HG03460 (cell line): ENCODE data around the gene AGAP1.
"Not testable (repeated sequence)": the region's sequence is repeated elsewhere in the genome, so short reads cannot be mapped to it uniquely, and the experiment has no call there.

Experiments
- ATAC-seq: cut with Tn5 transposase; IDR thresholded peaks from one replicate; pipeline ENCODE4 v1.9.1; 2021; ENCODE audit not compliant: unreplicated experiment

The AGAP1 gene

DNA sequence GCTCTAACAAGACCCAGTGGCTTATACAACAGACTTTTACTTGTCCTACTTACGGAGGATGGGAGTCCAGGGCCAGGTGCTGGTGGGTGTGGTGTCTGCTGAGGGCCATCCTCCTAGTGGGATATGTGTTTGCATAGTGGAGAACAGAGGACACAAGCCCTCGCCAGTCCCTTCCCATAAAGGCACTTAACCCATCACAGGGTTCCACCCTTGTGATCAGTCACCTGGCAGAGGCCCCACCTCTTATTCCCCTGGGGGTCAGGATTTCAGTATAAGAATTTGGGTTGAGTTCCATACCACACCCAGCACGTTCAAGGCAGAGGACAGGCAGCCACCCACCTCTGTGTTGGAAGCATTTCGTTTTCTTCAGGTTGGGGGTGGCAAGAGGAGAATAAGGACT lies 259.0 kb downstream of the AGAP1 start:
- no peak for ATAC-seq

DNA sequence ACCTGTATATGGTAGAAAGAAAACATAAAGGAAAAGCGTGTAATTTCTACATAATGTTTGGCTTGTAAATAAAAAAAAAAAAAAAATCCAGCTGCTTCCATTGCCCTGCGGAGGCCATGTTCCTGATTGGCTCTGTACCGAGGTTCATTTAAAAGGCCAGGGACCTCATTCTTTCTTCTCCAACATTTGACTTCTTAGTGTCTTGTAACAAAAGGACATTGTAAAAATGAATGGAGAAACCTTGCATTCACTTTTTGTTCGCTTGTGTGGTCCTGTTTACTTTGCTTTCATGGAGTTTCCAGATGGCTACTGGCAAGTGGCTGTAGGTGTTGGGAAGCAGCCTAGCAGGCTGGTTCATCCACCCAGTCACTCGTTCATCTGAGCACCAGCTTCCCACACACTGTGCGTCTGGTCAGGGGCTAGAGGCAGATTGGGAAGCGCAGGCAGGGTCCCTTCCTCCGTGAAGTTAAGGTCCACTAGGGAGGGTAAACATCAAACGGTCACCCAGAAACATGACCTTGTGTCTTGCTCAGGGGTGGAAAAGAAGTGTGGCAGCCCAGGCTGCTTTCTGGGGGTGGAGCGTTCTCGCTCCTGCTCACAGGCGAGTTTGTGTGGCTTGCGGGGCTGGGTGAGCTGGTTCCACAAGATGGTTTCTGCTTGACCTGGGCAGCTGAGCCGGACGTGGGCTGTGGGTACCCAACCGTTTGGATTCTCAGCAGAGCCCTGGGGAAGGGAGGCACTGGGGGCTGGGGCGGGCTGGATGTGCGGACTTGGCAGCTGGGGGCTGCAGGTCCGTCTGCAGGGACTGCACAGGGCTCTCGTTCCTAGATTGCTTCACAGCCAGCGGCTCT lies 260.7 kb downstream of the AGAP1 start:
- no peak for ATAC-seq

DNA sequence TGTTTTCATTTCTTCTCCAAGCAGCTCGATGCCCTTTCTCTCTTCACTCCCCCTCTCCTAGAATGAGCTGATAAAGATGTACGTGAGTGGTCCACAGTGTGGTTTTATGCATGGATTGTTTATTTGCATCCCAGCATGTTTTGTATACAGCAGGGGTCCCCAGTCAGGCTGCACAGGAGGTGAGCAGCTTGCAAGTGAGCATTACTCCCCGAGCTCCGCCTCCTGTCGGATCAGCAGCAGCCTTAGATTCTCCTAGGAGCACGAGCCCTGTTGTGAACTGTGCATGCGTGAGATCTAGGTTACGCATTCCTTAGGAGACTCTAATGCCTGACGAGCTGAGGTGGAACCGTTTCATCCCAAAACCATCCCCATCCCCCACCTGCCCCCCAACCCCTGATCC lies 262.6 kb downstream of the AGAP1 start:
- ATAC-seq: no peak

DNA sequence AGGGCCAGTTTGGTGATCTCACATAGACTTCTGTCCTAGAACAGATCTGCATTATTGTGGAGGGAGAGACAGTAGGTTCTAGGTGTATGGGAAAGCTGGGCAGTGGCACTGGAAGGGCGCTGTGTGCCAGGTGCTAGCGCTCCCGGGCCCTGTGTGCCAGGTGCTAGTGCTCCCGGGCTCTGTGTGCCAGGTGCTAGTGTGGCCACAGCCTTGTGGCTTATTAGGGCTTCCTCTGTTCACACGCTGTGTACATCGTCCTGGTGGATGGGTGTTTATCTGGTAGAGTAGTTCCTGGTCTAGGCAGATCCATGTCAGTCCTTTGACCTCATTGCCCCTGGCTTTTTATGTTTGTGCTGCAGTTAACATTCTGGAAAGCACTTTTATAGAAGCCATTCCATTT lies 263.4 kb downstream of the AGAP1 start:
- ATAC-seq: no peak

DNA sequence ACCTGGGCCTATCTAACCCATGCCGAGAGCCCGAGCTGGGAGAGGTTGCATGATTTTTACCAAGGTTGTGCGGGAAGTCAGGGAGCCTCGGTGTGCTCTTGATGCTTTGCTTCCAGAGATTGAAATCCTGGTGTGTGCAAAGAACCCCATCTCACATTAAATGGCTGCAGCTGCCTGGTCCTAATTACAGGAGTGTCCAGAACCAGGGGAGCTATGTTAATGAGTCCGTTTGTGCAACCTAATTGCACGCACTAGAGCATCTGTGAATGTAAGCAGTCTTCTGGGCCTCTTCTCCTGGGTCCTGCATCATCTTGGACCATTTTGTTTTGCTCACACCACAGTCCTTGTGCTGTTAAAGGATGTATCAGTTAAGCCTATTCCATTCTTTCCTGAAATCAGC lies 263.8 kb downstream of the AGAP1 start:
- ATAC-seq: no peak

DNA sequence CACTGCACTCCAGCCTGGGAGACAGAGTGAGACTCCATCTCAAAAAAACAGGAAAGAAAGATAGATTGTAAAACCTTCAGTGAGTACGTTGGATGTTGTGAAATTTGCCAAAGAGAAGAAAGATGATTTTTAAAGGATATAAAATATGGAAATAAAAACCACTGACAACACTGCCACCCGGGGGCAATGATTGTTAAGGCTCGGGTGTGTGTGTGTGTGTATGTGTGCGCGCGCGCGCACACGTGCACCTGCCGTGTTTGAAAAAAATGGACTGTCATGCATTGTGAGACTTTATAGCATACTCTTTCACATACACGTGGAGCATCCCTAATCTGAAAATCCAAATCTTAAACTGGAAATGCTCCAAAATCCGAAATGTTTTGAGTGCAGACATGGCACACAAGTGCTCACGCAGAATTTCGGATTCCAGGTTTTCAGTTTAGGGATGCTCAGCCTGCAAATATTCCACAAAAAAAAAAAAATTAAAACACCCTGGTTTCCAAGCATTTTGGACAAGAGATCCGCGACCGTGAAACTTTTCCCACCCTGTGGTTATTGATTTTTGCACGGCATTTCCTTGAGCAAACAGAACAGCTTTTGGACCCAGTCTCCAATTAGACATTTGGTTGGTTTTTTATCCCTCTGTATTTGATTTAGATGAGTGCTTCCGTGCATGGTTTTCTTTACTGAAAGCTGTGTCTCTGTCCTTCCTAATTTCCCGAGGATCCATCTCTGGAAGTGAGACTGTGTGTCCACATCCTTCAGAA lies 269.2 kb downstream of the AGAP1 start:
- ATAC-seq: no peak

DNA sequence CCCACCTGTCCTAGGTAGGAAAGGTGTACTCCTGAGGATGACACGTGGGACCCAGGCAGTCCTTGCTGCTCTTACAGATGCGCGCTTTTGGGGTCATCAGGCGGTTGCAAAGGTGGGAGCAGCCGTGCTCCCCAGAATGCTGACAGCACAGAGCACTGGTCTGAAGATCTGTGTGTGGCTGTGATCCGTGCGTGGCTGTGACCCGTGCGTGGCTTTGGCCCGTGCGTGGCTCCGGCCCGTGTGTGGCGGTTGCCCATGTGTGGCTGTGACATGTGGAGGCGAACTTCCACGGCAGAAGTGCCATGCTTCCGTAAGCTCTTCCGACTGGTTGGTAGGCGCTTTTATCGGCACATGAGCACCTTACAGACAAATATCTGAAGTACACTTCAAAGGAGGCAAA lies 270.0 kb downstream of the AGAP1 start:
- no peak for ATAC-seq

DNA sequence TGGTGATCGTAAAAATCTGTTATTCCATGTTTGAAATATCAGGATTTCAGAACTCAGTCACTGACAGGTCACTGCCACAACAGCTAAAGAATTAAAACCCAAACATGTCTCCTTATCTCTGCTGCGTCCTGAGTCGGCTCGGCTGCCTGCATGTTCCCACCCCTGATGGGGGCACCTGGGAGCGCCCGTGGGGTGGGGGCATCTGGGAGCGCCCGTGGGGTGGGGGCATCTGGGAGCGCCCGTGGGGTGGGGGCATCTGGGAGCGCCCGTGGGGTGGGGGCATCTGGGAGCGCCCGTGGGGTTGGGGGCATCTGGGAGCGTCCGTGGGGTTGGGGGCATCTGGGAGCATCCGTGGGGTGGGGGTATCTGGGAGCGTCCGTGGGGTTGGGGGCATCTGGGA lies 270.6 kb downstream of the AGAP1 start:
- ATAC-seq: not testable (repeated sequence)

DNA sequence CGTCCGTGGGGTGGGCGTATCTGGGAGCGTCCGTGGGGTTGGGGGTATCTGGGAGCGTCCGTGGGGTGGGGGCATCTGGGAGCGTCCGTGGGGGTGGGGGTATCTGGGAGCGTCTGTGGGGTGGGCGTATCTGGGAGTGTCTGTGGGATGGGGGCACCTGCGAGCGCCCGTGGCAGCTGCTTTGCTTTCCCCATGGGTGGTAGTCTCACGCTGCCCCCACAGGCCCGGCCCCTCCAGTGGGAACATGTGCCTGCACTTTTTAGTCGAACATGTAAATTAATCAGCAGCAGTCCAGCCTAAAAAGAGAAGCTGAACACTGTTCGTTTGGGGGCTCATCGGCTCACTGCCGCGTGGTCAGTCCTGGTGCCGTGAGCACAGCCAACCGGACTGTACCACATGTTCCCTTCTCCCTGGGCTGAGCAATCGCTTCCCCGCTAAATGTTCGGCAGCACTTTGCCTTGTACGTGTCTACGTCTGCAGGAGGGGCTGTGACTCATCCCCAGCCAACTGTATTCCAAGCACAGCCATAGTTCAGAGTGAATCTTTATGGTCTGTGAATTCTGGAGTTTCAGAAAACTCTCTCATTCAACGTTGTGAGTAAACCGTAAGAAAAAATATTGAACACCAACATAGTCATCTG lies 271.5 kb downstream of the AGAP1 start:
- ATAC-seq: no peak

DNA sequence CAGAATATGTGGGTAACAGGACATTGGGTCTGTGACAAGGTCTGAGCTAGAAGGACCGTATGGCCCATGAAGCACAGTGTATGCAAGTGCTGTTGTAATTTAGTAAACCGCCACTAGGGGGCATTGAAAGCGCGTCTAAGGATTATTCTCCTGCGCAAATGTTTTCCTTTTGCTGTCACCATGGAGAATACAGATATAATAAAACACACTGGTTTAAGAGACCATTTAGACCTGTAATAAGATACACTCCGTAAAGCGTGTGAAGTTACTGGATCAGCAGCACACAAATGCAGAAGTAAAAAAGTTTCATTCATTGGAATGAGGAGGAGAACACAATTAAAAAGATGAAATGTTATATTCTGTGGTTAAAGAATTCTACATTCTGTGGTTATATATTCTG lies 272.4 kb downstream of the AGAP1 start:
- peak; percentile 75 for ATAC-seq

DNA sequence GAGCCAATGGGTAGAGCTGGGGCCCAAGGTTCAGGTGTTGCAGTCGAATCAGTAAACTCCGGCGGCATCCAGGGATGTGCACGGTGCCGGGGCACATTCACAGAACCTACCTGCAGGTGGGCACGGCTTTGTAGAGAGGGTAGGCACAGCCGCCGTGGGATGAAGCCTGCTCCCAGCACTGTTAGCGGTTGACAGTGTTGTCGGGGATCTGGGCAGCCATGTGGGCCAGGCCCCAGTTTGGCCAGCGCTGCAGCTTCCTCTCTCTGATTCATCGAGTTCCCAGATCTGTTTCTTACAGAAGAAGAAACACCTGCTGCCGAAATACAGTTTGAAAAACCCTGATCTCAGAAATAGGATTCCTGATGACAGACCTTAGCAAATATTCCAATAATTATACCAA lies 274.8 kb downstream of the AGAP1 start:
- no peak for ATAC-seq

DNA sequence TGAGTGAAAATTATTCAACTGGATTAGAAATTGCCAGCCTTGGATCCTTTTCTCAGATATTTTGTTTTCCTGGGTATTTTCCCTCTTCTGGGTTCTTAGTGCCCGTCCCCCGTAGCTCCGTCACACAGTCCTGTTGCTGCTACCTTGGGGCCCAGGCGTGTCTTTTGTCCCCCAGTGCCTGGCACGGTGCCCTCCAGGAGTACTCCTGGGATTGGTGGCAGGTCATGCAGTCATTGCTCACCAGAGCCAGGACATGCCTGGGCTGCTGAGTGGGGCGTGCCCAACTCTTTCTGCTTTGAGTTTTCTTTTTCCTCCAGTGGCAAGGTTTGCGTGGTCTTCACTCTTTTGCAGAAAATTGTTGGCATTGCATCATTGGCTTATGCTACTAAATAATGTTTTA lies 275.2 kb downstream of the AGAP1 start:
- ATAC-seq: no peak

DNA sequence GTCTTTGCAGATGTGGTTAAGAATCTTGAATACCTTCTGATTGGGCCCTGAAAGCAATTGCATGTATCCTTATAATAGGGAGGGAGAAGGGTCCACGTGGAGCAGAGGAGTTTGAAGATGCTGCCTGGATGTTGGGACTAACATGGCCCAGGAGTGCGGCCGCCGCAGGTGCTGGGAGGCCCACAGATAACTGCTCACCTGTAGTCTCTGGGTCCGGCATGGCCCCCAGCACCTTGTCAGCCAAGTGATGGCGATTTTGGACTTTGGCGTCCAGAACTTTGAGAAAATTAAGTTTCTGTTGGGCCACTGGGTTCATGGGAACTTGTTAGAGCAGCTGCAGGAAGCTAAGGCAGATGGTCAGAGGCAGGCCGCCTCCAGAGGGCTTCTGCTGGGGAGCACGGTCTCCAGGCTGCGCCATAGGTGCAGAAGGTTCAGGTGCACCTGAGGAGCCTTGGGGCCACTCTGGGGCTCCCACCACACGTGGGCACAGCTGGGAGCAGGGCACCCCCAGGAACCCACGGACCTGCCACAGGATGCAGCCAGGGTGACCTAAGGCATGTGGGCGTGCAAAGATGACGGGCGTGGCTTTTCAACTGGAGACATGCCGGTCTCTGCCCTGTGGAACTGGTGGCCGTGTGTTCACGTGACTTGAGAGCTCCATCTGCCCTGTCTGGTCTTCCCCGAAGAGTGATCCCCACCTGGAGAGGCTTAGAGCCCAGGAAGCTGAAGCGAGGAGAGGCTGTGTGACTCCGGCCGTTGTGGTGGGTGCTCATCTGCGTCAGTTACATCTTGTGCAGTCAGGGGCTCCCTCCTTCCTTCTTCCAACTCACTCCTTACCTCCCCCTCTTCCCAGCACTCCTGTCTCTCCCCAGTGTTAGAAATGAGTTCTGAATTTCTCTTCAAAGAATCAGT lies 277.3 kb downstream of the AGAP1 start:
- no peak for ATAC-seq

DNA sequence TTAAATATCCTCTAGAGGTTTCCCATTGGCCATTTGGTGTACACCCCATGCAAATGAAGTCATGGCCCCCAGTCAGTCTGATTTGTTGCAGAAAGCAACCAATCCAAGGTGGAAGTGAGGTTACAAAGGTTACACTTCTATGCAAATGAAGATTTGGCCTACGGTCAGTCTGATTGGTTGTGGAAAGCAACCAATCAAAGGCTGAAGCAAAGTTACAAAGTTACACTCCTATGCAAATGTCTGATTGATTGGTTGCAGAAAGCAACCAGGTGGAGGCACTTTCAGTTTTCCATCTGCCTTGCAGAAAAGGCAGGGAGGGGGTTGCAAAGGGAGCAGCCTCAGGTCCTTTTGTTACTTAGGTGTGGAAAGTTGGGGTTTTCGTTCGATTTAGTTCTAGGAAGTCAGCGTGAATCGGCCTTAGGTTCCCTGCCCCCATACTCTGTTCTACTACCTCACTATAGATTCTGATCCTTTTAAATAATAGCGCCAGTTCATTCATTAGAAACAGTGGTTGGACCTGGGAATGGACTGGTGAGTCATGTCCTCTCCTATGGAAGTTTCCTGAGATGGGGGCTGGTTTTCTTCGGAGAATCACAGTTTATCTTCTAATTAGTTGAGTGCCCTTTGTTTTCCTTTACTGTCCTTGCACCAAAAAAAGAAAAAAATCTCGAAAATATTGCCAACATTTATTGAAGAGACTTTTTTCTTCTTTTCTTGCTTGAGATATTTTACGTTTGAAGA lies 279.5 kb downstream of the AGAP1 start:
- ATAC-seq: no peak

DNA sequence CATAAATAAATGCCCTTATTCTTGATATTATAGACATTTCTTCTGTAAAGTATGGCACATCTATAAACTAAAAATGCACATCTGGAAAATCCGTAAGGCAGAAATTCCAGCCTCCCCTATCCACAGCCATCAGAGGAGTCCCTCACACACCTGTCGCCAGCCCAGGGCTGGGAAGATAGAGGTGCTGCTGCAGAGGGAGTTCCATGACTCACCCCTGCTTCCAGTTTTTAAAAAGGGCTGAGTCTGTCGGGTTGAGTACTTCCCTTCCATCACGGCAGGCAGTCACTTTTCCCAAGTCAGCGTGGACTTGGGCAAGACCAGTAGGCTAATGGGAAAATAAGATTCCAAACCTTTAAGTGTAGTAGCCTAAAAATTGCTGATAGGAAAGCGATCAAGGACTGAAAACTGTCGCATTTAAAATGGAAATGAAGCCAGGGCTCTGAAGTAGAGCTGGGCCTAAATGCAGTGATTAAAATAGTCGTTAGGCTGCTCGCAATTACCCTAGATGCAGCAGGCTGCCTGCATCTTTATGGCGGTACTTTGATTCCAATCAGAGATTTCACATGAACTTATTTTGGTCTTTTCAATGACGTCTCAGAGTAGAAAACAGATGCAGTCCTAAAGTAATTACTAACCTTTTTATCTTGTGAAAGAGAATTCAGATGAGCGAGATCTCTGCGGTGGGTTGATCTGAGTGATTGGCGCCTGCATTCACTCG lies 280.5 kb downstream of the AGAP1 start:
- ATAC-seq: no peak

DNA sequence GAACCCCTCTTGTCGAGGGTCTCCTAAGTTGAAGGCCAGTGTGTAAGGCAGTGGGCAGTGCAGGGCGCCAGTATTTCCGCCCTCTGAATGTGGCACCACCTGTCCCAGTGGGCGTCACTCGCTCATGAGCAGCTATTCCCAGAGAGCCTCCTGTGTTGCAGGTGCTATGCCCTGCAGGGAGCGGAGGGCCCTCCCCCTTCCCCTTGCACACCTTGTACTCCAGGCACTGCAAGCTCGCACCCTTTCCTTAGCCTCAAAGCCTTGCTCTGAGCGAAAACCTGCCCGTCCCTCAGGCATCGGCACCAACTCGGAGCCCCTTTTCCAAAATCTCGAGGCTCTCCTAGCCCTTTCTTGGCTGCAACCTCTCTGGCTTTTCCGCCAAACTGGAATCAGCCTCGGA lies 282.7 kb downstream of the AGAP1 start:
- ATAC-seq: no peak

DNA sequence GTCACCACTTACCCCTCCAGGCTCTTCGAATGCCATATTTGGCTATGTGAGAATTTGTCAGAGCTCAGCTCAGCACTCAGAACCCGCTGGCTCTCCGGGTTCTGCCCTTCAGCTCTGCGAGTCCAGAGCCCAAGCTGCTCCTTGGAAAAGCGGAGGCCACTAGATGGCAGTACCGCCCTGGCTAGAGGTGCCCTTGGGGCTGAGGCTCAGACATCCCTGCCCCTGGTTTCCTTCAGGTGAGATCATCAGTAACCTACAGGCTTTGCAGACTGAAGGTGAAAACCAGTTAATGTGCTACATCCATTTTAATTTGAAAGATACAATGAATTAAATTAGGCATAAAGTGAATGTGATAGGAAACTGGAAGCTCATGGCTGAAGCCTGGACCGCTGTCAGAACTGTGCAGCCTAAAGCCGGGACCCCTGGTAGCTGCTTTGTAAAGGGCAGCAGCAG lies 285.6 kb downstream of the AGAP1 start:
- ATAC-seq: no peak

DNA sequence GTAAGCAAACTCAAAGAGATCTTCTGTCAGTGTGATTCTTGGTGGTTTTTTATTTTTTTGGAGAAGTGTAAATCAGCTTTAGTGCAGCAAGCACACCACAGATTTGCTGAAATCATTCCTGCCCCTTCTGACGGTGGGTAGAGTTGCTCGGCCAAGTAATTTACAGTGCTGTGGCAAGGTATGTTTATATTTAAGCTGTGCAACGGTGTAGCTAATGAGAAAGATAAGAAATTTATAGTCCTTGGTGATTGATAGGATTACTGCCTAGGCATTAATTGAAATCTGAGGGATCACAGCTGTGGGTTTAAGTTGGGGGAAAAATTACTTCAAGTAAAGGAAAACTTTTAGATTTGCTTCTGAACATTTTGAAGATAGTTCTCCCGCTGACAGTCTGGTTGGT lies 286.6 kb downstream of the AGAP1 start:
- no peak for ATAC-seq

DNA sequence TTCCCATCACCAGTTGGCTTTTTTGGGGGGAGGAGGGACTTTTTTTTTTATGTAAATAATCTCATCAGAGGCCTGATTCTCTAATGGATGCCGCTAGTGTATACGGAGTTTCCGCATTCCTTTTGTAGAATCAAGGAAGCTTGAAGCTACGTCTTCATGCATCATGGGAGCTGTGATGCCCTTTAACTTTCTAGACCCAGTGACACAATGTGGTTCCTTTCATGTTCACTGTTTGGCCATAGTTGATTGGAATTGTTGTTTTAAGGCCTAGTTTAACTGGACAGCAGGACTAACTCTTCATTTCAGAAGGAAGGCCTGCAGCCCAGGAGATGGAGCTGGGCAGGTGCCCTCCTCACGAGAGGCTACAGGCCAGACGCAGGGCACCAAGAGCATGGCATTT lies 287.9 kb downstream of the AGAP1 start:
- no peak for ATAC-seq

DNA sequence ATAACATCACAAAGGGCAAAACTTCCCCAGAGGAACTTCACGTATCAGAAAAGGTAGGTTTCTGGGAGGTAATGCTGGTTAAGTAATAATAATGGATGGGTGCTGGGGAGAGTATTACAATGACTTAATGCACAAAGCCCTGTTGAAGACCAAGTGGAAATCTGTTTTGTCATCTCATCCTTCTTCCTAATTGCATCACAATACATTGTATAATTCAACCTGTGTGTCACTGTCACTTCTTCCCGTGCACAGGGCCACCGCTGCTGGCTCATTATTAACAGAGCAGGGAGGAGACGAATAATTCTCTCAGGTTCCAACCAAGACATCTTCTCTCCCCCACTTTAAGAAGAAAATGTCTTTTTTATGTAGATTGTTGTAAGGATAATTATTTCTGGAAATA lies 290.9 kb downstream of the AGAP1 start:
- ATAC-seq: no peak
